Fibroblast of the conjunctiva (primary cell): ENCODE measurements around the gene TNFSF4.
"Not testable (repeated sequence)": the region's sequence is repeated elsewhere in the genome, so short reads cannot be mapped to it uniquely, and the experiment has no call there.

ENCODE experiments used
- DNase-seq: peaks from one replicate; pipeline ENCODE4 v3.0.0-alpha.2; 2010; ENCODE audit warnings: low read depth

Gene TNFSF4

GRCh38 chr1:173206816-173207568 lies at the start of gene TNFSF4:
Gene TNFSF4, minus strand, starts transcription at chr1:173207331. Its CDS starts 155 bp downstream, at chr1:173207176.
- no peak for DNase-seq

- DNase-seq: peak; percentile 43
Observed at GRCh38 chr1:173255214-173255813, 48.2 kb upstream of the TNFSF4 start.

GRCh38 chr1:173253046-173253445 lies 45.9 kb upstream of the TNFSF4 start:
- DNase-seq: no peak

DNA sequence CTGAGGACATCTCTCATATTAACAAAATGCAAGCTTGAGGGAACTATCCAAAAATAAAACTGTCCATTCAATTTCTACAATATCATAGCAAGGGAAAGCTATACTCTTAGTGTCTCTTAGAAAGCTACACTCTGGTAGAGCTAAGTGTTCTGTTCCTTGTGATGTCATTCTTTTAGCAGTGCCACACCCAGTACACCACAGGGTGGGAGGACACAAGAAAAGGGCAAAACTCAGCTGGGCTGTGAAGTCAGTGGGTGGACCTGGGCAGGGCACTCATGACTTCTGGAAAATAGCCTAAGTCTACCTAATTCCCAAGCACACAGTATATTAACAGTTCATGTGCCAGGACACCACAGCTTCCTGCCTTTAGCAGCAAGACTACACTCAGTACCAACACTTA lies 42.2 kb upstream of the TNFSF4 start:
- peak; percentile 20 for DNase-seq

DNA sequence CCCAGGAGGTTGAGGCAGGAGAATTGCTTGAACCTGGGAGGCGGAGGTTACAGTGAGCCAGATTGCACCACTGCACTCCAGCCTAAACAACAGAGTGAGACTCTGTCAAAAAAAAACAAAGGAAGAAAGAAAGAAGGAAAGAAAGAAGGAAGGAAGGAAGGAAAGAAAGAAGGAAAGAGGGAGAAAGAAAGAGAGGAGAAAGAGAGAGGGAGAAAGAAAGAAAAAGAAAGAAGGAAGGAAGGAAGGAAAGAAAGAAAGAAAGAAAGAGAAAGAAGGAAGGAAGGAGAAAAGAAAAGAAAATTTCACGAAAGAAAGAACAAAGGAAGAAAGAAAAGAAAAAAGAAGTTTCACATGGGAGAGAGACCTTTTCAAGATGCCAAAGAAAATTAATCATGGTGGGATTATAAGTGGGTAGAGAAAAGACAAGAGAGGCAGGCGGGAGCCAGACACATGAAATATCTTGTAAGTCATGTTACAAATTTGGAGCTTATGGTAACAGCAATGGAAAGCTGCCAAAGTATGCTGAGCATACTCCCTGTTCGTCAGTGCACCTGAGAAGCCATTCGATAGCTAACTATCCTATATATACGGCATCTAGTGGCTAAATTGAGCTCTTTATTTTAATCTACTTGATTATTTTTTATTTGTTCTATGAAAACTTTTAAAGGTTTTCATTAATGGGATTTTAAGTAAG lies 41.3 kb upstream of the TNFSF4 start:
- DNase-seq: no peak

DNA sequence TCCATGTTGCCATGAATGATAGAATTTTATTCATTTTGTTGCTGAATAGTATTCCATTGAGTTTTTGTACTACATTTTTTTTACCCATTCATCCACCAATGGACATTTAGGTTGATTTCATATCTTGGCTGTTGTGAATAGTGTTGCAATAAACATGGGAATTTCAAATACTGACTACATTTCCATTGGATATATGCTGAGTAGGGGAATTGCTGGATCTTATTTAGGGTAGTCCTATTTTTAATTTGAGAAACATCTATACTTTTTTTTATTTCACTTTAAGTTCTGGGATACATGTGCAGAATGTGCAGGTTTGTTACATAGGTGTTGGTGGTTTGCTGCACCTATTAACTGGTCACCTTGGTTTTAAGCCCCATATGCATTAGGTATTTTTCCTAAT lies 38.8 kb upstream of the TNFSF4 start:
- no peak for DNase-seq

DNA sequence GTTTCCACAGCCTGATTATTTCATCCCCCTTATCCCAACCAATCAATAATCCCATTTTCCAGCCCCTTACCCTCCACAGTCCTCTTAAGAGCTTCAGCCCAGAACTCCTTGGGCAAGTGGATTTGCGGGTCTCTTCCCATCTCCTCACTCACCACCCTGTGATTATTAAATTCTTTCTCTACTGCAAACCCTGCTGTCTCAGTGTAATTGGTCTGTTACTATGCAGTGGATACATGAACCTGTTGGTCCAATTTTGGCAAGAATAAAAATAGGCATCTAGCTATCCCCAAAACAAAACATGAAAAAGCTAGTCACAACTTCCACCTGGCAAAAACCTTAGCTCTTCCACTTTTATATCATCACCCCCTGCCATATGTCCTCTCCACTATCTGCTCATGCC lies 36.2 kb upstream of the TNFSF4 start:
- no peak for DNase-seq

- DNase-seq: no peak
Observed at GRCh38 chr1:173241528-173242347, 34.6 kb upstream of the TNFSF4 start.

GRCh38 chr1:173240609-173241008 lies 33.5 kb upstream of the TNFSF4 start:
- DNase-seq: no peak

DNA sequence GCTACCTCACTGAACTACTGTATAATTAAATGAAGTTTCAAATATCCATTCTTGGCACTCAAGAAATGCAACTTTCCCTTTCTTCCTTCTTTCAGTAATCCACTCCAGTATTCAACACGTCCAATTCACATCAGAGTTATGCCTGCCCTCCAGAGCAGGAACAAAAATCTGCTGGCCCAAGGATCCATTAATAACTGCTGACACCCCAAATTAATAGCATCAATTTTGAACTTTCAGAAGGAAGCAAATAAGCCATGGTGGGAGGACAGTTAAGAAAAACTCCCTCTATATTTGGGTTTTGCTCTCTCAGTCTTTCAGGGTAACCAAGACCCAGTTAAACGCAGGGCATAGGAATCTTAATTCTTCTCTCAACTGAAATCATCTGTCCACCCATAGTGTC lies 31.9 kb upstream of the TNFSF4 start:
- DNase-seq: no peak

DNA sequence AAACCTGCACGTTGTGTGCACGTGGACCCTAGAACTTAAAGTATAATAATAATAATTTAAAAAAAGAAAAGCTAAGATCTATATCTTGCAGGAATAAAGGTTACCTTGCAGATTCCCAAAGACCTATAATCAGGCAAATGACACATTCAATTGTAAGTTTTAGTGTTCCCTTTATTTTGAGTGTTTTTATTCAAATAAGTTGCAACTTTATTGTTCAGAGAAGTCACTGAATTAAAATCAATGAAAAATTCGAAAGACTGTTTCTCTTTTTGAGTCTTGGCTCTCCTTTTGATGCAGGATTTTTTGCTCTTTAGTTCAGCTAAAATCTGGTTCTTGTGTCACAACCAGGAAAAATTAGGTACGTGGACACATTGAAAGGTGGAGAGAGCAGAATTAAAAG lies 27.8 kb upstream of the TNFSF4 start:
- DNase-seq: no peak

DNA sequence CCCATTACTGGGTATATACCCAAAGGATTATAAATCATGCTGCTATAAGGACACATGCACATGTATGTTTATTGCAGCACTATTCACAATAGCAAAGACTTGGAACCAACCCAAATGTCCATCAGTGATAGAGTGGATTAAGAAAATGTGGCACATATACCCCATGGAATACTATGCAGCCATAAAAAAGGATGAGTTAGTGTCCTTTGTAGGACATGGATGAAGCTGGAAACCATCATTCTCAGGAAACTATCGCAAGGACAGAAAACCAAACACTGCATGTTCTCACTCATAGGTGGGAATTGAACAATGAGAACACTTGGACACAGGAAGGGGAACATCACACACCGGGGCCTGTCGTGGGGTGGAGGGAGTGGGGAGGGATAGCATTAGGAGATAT lies 27.3 kb upstream of the TNFSF4 start:
- not testable (repeated sequence) for DNase-seq

GRCh38 chr1:173229031-173229430 lies 21.9 kb upstream of the TNFSF4 start:
- DNase-seq: not testable (repeated sequence)

- no peak for DNase-seq
Observed at GRCh38 chr1:173224949-173225348, 17.8 kb upstream of the TNFSF4 start.

- DNase-seq: no peak
Observed at GRCh38 chr1:173224280-173224892, 17.3 kb upstream of the TNFSF4 start.

GRCh38 chr1:173223031-173223380 lies 15.9 kb upstream of the TNFSF4 start:
- no peak for DNase-seq

- DNase-seq: no peak
Observed at GRCh38 chr1:173222149-173223030, 15.3 kb upstream of the TNFSF4 start.

DNA sequence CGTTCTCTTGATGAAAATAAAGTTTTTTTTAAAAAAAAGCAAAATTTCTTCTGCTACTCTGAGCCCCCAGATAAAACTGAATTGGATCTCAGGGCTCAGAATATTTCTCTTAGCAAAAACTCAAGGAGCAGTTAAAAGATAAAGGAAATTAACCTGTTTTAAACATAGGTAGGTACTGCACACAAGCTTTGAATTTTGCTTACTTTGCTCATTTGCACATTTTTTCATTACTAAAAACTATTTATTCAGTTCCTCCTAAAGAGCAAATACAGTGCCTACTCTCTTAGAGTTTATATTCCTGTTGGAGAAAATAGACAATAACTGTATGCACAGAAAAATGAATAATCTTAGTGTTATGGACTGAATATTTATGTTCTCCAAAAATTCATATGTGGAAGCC lies 13.0 kb upstream of the TNFSF4 start:
- DNase-seq: no peak

- DNase-seq: no peak
Observed at GRCh38 chr1:173213665-173214064, 6.5 kb upstream of the TNFSF4 start.

DNA sequence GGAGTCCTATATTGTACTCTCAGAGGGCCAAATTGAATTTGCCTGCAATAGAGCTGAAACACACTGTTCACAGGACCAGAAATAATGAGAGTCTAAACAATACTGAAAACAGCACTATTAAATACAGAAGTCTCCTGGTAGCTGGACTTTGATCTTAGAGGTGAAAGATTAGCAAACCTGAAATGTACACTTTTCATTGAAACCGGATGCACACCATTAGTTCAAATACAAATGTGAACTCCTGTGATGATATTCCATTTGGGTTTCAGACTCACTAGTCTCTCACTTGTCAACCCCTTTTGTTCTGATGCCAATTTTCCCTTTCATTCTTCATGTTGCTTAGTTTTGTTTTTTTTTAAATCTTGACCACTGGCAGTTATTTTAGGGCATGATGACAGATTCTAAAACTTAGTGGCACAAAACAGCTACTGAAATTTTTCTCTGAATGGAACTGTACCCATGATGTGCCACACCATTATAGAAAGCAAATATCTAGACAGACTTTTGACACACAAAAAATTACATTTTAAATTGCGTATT lies 5.9 kb upstream of the TNFSF4 start:
- DNase-seq: no peak
